Hepatocyte (in vitro differentiated cells): ENCODE measurements around the gene HBQ1. TPM values are rescaled to one million over a fixed set of nuclear protein-coding genes. Genes with fewer than 3 reads are reported as not detected.

Experiments
- DNase-seq: peaks from one replicate; pipeline ENCODE4 v3.0.0-alpha.2; 2016; ENCODE audit warnings: low spot score
- H2AFZ ChIP-seq: fragments of 200-600 bp; sonication (generic); 2 replicates; pipeline ENCODE4 v1.6.0; 2016; ENCODE audit warnings: antibody characterized with exemption, mild to moderate bottlenecking
- H3K27ac ChIP-seq: fragments of 200-600 bp; sonication (generic); 2 replicates; pipeline ENCODE4 v1.5.1; 2016; ENCODE audit warnings: mild to moderate bottlenecking
- H3K27me3 ChIP-seq: fragments of 200-600 bp; sonication (generic); 2 replicates; pipeline ENCODE4 v1.6.1; 2016
- H3K36me3 ChIP-seq: fragments of 200-600 bp; sonication (generic); replicated peaks from 2 replicates; pipeline ENCODE4 v1.5.1; 2016; ENCODE audit warnings: low read depth; ENCODE audit not compliant: insufficient read depth
- H3K4me1 ChIP-seq: fragments of 200-600 bp; sonication (generic); 2 replicates; pipeline ENCODE4 v1.5.1; 2016; ENCODE audit warnings: mild to moderate bottlenecking, moderate library complexity; ENCODE audit not compliant: insufficient read depth
- H3K4me2 ChIP-seq: fragments of 200-600 bp; sonication (generic); 2 replicates; pipeline ENCODE4 v1.6.0; 2016
- H3K4me3 ChIP-seq: fragments of 200-600 bp; sonication (generic); 2 replicates; pipeline ENCODE4 v1.5.1; 2016; ENCODE audit warnings: mild to moderate bottlenecking
- H3K79me2 ChIP-seq: fragments of 200-600 bp; sonication (generic); 2 replicates; pipeline ENCODE4 v1.6.0; 2017; ENCODE audit warnings: mild to moderate bottlenecking
- H3K9me2 ChIP-seq: fragments of 200-600 bp; sonication (generic); replicated peaks from 2 replicates; pipeline ENCODE4 v1.6.0; 2017; ENCODE audit warnings: mild to moderate bottlenecking; ENCODE audit not compliant: insufficient read depth
- H3K9me3 ChIP-seq: fragments of 200-600 bp; sonication (generic); 2 replicates; pipeline ENCODE4 v1.5.1; 2016; ENCODE audit warnings: low read depth, mild to moderate bottlenecking
- H4K20me1 ChIP-seq: fragments of 200-600 bp; sonication (generic); 2 replicates; pipeline ENCODE4 v1.6.0; 2016; ENCODE audit warnings: mild to moderate bottlenecking; ENCODE audit not compliant: insufficient read depth, poor library complexity, severe bottlenecking
- EZH2 ChIP-seq: fragments of 200-600 bp; sonication (generic); IDR thresholded peaks from 2 replicates; pipeline ENCODE4 v1.6.1; 2016; ENCODE audit warnings: antibody characterized with exemption, mild to moderate bottlenecking, borderline replicate concordance
- EZH2phosphoT487 ChIP-seq: fragments of 200-600 bp; sonication (generic); IDR thresholded peaks from one replicate; pipeline ENCODE4 v1.6.1; 2018; ENCODE audit warnings: antibody characterized with exemption, mild to moderate bottlenecking, low read depth, moderate library complexity; ENCODE audit not compliant: unreplicated experiment, severe bottlenecking
- WGBS: methylation state at CpG from one replicate; pipeline ENCODE4 v1.1.6; 2016; ENCODE audit warnings: low lambda C conversion rate; ENCODE audit errors: missing lambda C conversion rate; 5-methylcytosine and 5-hydroxymethylcytosine counted together
- polyA plus RNA-seq: library from polyadenylated mRNA; unstranded; fragments of >200 nt; fragmentation: Nextera tagmentation; extraction: Ambion mirVana; gene quantifications from 2 replicates; pipeline ENCODE4 v1.2.1, GENCODE V29; 2016
- total RNA-seq: library from RNA; depleted of rRNA; stranded (reverse); fragments of >200 nt; gene quantifications from 2 replicates; pipeline ENCODE4 v1.2.3, GENCODE V29; 2014
- TF ChIP-seq, protein P1 (sequence below): fragments of 200-600 bp; sonication (generic); IDR thresholded peaks from 2 replicates; pipeline ENCODE4 v1.5.1; 2016; ENCODE audit warnings: antibody characterized with exemption, mild to moderate bottlenecking; ENCODE audit not compliant: poor library complexity

The HBQ1 gene
- total and polyA plus RNA-seq, 2 experiments from 2014 or later = 0.30 TPM; not detected in 1

GRCh38 chr16:180681-181564 lies 664 bp downstream of the HBQ1 start:
- H3K4me1 ChIP-seq = peaks cover 11% of the 10 kb centered on the region
- H4K20me1 ChIP-seq = peaks cover 4% of the 10 kb centered on the region
- H3K9me2 ChIP-seq = no peaks in the 10 kb centered on the region
- TF ChIP-seq EZH2phosphoT487 (no peak), EZH2 (no peak)
- TF ChIP-seq, protein P1, sequence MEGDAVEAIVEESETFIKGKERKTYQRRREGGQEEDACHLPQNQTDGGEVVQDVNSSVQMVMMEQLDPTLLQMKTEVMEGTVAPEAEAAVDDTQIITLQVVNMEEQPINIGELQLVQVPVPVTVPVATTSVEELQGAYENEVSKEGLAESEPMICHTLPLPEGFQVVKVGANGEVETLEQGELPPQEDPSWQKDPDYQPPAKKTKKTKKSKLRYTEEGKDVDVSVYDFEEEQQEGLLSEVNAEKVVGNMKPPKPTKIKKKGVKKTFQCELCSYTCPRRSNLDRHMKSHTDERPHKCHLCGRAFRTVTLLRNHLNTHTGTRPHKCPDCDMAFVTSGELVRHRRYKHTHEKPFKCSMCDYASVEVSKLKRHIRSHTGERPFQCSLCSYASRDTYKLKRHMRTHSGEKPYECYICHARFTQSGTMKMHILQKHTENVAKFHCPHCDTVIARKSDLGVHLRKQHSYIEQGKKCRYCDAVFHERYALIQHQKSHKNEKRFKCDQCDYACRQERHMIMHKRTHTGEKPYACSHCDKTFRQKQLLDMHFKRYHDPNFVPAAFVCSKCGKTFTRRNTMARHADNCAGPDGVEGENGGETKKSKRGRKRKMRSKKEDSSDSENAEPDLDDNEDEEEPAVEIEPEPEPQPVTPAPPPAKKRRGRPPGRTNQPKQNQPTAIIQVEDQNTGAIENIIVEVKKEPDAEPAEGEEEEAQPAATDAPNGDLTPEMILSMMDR = no peak
- 6% methylated on average over 71 of the region's 89 CpGs for WGBS
- no peak overlapping the region for H3K27ac ChIP-seq
- no peak overlapping the region for H3K4me3 ChIP-seq
- H3K36me3 ChIP-seq = no peaks in the 10 kb centered on the region
- H3K9me3 ChIP-seq = no peaks in the 10 kb centered on the region
- peak; percentile 85 for DNase-seq
- H2AFZ ChIP-seq = peak overlapping the region; percentile 40
- peaks cover 29% of the 10 kb centered on the region for H3K27me3 ChIP-seq
- H3K4me2 ChIP-seq = peak overlapping the region; percentile 96
- no peaks in the 10 kb centered on the region for H3K79me2 ChIP-seq

GRCh38 chr16:181565-182021 lies 1.3 kb downstream of the HBQ1 start:
- Histone ChIP-seq H4K20me1 (peaks cover 4% of the 10 kb centered on the region), H3K4me1 (peaks cover 11% of the 10 kb centered on the region), H3K4me2 (peak overlapping the region; percentile 96), H3K36me3 (no peaks in the 10 kb centered on the region), H2AFZ (no peak overlapping the region), H3K9me2 (no peaks in the 10 kb centered on the region), H3K27ac (no peak overlapping the region), H3K79me2 (no peaks in the 10 kb centered on the region), H3K4me3 (no peak overlapping the region), H3K27me3 (peaks cover 29% of the 10 kb centered on the region), H3K9me3 (no peaks in the 10 kb centered on the region)
- no peak for DNase-seq
- 25% methylated on average over 22 of the region's 22 CpGs for WGBS
- TF ChIP-seq, protein P1 = peak; percentile 93
- no peak for TF ChIP-seq EZH2

GRCh38 chr16:183005-183404 lies 2.7 kb downstream of the HBQ1 start:
- H3K9me3 ChIP-seq = no peaks in the 10 kb centered on the region
- DNase-seq = no peak
- peaks cover 4% of the 10 kb centered on the region for H4K20me1 ChIP-seq
- no peak overlapping the region for H3K4me3 ChIP-seq
- no peaks in the 10 kb centered on the region for H3K79me2 ChIP-seq
- H3K4me2 ChIP-seq = no peak overlapping the region
- WGBS = 95% methylated on average over 7 of the region's 7 CpGs
- no peaks in the 10 kb centered on the region for H3K9me2 ChIP-seq
- TF ChIP-seq EZH2 (no peak), EZH2phosphoT487 (no peak)
- TF ChIP-seq, protein P1 = no peak
- no peaks in the 10 kb centered on the region for H3K36me3 ChIP-seq
- no peak overlapping the region for H3K27ac ChIP-seq
- peaks cover 11% of the 10 kb centered on the region for H3K4me1 ChIP-seq
- peaks cover 21% of the 10 kb centered on the region for H3K27me3 ChIP-seq
- H2AFZ ChIP-seq = no peak overlapping the region
